ENCODE data around the gene ZNF335.

ZNF335 gene, protein sequence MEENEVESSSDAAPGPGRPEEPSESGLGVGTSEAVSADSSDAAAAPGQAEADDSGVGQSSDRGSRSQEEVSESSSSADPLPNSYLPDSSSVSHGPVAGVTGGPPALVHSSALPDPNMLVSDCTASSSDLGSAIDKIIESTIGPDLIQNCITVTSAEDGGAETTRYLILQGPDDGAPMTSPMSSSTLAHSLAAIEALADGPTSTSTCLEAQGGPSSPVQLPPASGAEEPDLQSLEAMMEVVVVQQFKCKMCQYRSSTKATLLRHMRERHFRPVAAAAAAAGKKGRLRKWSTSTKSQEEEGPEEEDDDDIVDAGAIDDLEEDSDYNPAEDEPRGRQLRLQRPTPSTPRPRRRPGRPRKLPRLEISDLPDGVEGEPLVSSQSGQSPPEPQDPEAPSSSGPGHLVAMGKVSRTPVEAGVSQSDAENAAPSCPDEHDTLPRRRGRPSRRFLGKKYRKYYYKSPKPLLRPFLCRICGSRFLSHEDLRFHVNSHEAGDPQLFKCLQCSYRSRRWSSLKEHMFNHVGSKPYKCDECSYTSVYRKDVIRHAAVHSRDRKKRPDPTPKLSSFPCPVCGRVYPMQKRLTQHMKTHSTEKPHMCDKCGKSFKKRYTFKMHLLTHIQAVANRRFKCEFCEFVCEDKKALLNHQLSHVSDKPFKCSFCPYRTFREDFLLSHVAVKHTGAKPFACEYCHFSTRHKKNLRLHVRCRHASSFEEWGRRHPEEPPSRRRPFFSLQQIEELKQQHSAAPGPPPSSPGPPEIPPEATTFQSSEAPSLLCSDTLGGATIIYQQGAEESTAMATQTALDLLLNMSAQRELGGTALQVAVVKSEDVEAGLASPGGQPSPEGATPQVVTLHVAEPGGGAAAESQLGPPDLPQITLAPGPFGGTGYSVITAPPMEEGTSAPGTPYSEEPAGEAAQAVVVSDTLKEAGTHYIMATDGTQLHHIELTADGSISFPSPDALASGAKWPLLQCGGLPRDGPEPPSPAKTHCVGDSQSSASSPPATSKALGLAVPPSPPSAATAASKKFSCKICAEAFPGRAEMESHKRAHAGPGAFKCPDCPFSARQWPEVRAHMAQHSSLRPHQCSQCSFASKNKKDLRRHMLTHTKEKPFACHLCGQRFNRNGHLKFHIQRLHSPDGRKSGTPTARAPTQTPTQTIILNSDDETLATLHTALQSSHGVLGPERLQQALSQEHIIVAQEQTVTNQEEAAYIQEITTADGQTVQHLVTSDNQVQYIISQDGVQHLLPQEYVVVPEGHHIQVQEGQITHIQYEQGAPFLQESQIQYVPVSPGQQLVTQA (N-terminal part only)

DNA sequence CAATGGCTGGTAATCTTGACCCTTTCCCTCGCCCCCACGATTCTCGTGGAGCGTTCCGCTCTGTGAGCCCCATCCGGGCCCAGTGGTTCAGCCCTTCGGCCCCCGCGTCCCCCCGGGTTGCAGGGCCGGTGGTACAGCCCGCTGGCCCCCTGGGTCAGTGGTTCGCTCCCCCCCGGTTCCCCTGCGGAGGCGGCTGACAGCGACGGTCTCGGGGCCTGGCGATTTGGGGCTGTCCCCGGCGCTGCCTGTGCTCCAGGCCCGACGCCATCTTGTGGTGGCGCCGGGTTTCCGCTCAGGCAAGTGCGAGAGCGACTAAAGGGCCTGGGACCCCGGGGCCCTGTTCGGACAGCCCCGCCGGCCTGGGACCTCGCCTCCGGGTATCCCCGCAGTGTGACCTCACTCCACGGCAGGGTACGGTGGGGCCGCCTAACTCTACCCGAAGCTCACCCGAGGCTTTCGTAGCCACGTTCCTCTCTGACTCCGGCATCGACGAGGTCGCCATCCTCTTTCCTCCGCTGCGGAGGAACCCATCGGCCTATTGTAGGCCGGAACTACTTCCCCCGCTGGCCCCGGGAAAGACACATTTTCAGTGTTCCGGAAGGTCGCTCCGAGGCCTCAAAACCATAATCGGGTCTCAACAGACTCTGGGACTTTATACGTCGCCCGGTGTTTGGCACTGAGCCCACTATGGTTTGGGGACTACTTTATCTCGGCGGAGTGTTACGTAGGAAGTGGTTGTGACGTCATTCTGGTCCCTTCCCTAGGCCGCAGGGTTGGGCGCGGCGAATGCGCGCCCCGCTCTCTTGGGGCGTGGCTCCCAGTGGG is at the start of gene ZNF335:
Gene ZNF335, minus strand, starts transcription at position 529 of the 825 bp plus-strand sequence. CDS start 793 bp downstream, outside the sequence.
- peak; percentile 97 for DNase-seq

DNA sequence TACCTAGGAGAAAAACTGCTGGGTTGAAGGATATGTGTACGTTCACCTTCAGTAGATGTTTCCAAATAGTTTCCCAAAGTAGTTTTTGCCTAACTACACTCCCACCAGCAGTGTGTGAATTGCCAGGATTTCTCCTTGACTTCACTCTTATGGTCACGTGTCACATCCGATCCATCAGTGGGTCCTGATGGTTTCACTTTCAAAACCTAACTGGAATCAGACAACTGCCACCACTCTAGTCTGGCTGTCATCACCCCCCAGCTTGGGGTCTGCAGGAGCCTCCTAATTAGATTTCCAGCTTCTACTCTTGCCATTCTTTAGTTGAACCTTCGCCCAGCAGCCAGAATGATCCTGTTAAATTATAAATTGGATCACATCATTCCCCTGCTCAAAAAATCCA is 48.6 kb upstream of the ZNF335 start:
- DNase-seq = peak; percentile 57

DNA sequence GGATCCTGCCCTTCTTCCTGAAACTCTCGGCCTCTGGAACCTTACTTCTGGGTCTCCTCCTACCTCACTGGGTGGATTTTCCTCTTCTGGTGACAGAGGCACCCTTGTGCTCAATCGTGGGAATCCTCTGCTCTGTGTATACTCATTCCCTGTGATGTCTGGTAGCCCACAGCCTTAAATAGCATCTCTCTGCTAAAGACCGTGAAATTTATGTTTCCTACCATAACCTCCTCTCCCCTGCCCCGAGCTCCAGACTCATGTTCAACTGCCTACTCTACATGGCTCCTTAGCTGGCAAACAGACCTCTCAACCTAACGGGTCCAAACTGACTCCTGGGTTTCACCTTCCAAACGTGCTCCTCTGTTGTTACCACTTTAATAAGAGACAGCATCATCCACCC is 46.6 kb upstream of the ZNF335 start:
- DNase-seq = no peak

DNA sequence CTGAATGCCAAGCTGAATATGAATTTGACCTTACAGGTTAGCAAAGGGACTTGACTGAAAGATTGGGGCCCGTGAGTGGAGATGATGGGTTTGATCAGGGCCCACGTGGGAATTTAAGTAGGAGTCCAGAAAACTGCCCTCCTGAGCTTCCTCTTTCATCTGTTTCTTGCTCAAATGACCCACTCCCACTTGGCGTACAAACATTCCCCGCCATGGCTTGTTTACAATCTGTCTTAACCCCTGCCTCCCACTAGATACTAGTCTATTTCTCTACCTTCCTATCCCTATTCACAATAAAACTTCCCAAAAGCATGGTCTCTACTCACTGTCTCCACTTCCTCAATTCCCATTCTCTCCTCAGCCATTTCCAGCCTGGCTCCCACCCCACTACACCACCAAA is 46.1 kb upstream of the ZNF335 start:
- DNase-seq = peak; percentile 6

DNA sequence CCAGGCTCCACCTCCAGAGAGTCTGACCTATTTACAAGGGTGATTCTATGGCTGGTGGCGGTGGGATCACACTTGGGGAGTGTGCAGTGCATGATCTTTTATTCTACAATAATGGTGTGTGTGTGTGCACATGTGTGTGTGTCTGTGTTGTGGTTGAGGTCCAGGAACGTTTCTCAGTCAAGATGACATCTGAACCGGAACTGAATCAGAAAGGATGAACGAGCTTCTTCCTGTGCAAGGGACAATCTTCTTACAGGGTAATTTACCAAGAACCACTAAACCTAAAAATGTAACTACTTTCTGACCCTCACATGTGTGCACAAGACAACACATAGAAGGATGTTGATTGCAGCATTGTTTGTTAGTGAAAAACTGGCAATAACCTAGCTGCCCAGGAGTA is 45.3 kb upstream of the ZNF335 start:
- peak; percentile 14 for DNase-seq

DNA sequence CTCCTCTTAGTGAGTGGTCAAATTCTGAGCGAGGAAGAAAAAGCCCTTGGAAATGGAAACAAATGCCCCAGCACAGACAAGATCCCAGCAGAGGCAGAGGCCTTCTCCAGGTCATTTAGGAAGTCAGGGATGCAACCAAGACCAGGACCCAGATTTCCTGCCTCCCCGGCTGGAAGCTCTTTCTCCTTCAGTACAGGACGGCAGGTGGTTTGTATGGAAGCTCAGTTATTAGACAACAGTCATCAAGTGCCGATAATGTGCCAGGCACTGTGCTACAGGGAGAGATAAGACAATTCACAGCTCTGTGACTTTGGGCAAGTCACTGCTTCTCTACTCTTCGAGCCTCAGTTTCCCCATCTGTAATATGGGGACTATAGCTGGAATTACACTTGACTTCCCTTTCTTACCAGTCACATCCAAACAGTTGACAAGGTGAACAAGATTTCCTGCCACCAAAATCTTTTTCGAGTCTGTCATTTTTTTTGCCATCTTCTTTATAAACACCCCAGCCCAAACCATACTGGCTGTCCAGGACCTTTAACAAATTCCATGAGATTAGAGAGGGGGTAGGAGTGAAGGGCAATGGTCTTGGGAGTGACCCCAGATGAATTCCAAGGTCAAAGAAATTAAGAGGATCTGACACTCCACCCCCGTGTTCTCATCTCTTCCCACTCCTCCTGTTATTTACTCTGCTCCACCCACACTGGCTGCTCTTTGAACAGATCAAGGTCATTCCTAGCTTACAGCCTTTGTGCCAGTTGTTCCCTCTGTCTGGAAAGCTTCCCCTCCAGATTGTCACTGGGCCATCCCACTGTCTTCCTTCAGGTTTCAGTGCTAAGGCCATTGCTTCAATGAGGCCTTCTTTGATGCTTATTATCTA is 42.8 kb upstream of the ZNF335 start:
- DNase-seq = no peak

DNA sequence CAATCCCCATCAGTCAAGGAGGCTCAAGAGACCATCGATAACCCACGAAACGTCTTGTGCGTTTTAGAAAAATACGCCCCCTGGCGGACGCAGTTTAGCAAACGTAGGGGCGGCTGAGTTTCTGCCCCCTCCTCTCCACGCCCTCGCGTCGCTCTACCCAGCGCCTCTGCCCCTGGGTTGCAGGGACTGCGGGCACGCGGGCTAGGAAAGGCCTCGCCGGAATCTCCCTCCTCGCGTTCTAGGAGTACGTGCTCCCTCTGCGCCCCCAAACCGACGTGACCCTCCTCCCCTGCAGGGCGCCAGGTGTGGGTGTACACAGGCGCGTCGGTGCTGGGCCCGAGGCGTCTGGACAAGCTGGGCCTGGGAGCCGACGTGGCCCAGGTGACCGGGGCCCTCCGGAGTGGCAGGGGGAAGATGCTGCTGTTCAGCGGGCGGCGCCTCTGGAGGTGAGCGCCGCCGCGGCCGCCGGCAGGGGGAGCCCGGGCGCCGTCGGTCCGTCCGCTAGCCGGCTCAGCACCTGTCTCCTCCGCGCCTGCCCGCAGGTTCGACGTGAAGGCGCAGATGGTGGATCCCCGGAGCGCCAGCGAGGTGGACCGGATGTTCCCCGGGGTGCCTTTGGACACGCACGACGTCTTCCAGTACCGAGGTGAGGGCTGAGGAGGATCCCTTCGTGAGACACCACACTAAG is 42.0 kb upstream of the ZNF335 start:
- peak; percentile 81 for DNase-seq

DNA sequence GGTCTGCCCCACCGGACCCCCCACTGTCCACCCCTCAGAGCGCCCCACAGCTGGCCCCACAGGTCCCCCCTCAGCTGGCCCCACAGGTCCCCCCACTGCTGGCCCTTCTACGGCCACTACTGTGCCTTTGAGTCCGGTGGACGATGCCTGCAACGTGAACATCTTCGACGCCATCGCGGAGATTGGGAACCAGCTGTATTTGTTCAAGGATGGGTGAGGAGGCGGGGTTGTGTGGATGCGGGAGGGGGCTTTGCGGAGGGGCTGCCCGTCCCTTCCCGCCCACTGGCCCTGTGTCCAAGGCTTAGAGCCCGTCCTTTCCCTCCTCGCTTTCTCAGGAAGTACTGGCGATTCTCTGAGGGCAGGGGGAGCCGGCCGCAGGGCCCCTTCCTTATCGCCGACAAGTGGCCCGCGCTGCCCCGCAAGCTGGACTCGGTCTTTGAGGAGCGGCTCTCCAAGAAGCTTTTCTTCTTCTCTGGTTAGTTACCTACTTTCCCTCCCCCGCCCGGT is 41.4 kb upstream of the ZNF335 start:
- no peak for DNase-seq

DNA sequence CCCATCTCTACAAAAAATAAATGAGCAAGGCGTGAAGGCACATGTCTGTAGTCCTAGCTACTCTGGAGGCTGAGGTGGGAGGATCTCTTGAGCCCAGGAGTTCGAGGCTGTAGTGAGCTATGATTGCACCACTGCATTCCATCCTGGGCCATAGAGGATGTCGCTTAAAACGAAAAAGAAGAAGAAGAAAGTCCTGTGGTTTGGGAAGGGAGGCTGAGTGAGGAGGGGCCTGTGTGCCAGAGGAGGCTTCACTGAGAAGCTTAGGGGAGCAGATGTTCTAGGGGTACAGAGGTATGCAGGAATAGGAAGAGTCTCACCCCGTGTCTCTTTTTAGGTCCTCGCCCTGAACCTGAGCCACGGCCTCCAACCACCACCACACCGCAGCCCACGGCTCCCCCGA is 40.9 kb upstream of the ZNF335 start:
- peak; percentile 35 for DNase-seq

DNA sequence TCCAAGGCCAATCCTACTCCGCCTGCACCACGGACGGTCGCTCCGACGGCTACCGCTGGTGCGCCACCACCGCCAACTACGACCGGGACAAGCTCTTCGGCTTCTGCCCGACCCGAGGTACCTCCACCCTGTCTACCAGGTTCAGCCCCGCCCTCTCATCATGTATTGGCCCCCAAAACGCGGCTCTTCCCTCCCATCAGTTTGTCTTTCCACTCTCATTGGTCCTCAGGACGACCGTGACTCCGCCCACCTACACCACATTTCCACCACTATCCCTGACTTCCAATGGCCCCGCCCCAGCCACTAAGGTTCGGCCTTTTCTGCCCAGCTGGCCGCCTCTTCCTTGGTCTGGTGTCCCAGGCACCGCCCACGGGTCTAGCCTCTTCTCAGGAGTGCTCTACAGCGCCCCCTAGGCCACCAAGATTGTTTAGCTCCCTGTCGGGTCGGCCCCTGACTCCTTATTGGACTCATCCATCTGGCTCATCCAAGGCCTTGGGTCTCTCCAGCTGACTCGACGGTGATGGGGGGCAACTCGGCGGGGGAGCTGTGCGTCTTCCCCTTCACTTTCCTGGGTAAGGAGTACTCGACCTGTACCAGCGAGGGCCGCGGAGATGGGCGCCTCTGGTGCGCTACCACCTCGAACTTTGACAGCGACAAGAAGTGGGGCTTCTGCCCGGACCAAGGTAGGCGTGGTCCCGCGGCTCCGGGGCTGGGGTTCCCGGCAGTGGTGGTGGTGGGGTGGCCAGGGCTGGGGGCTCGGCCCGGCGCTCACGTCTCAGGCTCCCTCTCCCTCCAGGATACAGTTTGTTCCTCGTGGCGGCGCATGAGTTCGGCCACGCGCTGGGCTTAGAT is 39.9 kb upstream of the ZNF335 start:
- peak; percentile 99 for DNase-seq

DNA sequence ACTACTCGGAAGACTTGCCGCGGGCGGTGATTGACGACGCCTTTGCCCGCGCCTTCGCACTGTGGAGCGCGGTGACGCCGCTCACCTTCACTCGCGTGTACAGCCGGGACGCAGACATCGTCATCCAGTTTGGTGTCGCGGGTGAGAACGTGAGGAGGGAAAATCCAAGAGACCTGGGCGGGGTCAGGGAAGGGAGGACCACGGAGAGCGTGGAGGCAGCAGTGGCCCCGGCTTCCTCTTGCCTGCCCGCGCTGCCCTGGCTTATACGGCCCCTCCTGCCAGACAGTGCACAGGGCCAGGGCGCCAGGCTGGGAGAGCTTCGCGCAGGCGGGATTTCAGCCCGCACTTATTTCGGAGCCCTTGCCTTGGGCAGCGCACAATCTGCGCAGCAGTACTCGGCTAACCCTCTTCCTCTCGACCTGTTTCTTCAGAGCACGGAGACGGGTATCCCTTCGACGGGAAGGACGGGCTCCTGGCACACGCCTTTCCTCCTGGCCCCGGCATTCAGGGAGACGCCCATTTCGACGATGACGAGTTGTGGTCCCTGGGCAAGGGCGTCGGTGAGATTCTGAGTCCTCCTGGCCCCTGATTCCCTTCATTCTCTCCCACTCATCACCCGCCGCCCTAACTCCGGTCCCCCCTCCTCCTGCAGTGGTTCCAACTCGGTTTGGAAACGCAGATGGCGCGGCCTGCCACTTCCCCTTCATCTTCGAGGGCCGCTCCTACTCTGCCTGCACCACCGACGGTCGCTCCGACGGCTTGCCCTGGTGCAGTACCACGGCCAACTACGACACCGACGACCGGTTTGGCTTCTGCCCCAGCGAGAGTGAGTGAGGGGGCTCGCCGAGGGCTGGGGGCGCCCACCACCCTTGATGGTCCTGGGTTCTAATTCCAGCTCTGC is 38.7 kb upstream of the ZNF335 start:
- DNase-seq = peak; percentile 82

DNA sequence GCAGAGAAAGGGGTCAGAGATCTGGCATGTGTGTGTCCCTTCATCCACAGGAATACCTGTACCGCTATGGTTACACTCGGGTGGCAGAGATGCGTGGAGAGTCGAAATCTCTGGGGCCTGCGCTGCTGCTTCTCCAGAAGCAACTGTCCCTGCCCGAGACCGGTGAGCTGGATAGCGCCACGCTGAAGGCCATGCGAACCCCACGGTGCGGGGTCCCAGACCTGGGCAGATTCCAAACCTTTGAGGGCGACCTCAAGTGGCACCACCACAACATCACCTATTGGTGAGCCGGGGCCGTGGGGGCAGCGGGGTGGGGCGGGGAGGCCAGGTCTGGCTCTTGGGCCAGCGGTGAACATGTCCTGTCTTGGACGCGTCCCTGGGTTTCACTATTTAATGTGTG is 37.8 kb upstream of the ZNF335 start:
- DNase-seq = no peak

DNA sequence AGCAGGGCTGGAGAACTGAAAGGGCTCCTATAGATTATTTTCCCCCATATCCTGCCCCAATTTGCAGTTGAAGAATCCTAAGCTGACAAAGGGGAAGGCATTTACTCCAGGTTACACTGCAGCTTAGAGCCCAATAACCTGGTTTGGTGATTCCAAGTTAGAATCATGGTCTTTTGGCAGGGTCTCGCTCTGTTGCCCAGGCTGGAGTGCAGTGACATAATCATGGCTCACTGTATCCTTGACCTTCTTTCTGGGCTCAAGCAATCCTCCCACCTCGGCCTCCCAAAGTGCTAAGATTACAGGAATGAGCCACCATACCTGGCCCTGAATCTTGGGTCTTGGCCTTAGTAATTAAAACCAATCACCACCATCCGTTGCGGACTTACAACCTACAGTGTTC is 35.7 kb upstream of the ZNF335 start:
- DNase-seq = no peak

DNA sequence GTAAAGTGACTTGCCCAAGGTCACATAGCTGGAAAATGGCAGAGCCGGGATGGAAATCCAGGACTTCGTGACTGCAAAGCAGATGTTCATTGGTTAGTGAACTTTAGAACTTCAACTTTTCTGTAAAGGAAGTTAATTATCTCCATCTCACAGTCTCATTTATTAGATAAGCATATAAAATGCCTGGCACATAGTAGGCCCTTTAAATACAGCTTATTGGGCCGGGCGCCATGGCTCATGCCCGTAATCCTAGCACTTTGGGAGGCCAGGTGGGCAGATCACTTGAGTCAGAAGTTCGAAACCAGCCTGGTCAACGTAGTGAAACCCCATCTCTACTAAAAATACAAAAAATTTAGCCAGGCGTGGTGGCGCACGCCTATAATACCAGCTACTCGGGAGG is 35.0 kb upstream of the ZNF335 start:
- DNase-seq = no peak

DNA sequence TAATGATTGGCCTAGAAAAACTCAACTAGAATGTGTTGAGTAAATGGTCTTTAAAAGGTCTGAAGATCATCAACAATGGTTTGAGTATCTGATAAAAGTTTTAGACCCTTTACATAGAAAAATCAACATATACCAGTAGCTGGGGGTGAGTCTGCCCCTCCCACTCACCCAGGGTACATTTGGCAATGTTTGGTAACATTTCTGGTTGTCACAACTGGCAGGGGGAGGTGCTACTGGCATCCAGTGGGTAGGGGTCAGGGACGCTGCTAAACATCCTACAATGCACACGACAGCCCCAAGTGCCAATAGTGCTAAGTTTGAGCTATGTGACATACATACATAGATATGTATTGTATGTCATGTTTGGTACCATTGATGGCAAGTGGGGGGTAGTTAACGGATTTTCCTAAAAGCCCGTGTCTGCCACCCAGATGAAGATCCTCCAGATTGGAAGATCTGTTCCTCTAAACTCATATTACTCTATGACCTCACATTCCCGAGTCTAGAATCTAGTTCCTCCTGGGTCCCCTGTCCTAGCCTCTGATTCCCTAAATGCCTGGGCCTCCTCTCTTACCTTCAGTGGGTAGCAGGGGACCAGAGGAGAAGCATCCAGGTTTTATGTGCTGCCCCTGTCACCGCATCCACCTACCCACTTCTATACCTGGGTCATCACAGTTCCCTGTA is 34.2 kb upstream of the ZNF335 start:
- peak; percentile 55 for DNase-seq

DNA sequence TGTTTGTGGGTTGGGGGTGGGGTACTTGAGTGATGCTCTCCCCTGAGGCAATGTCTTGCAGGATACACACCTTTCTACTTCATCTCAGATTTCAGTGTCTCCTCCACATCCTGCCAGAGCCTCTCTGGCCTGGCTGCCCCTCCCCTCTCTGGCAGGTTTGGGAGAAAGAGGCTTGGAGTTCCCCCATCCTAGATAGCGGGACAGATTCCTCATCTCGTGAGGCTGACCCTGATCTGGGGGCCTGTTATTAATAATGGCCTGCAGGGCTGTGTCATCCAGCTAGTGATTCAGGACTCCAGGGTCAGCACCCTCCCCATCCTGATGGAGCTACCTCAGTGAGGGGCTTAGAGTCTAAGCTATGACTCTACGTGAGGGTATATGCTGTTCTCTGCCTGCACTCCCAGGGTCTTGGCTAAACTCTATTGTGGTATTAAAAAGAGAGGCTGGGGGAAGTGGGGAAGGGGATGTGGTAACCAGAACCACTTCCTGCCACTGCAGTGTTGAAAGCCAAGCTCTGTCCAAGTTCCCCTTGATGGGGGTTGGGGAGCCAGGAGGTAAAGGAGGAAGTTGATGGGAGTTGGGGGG is 33.0 kb upstream of the ZNF335 start:
- peak; percentile 90 for DNase-seq

DNA sequence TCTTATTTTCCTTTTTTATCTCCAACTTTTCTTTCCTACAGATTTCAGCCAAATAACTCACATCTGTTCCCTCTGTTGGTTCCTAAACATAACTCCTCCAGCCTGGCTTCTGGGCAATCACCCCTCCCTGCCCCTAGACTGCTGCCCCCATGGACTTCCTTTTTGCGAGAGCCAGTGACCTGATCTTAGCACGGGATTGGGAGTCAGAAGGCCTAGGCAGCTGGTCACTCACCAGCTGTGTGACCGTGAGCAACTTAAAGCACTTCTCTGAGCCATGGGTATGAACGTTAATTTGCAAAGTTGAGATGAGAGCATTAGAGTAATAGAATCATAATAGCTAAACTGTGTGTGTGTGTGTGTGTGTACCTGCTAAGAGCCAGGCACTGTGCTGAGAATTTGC is 32.2 kb upstream of the ZNF335 start:
- DNase-seq = peak; percentile 92
